Choroid plexus epithelial cell (primary cell): ENCODE measurements around the gene TMEM141.
"Not testable (repeated sequence)": the region's sequence is repeated elsewhere in the genome, so short reads cannot be mapped to it uniquely, and the experiment has no call there.

Experiments used
- DNase-seq: peaks from one replicate; pipeline ENCODE4 v3.0.0-alpha.2; 2010; ENCODE audit warnings: low read depth
- H3K4me3 ChIP-seq: 2 replicates; pipeline ENCODE4 v1.5.1; 2011; ENCODE audit warnings: low read depth, mild to moderate bottlenecking, control low read depth, low read length, moderate library complexity
- TF ChIP-seq, protein P1 (sequence below): conservative IDR thresholded peaks from 2 replicates; pipeline ENCODE4 v1.5.1; 2011; ENCODE audit warnings: low read depth, mild to moderate bottlenecking, control low read depth, inconsistent platforms, low read length, moderate library complexity

The TMEM141 gene

DNA sequence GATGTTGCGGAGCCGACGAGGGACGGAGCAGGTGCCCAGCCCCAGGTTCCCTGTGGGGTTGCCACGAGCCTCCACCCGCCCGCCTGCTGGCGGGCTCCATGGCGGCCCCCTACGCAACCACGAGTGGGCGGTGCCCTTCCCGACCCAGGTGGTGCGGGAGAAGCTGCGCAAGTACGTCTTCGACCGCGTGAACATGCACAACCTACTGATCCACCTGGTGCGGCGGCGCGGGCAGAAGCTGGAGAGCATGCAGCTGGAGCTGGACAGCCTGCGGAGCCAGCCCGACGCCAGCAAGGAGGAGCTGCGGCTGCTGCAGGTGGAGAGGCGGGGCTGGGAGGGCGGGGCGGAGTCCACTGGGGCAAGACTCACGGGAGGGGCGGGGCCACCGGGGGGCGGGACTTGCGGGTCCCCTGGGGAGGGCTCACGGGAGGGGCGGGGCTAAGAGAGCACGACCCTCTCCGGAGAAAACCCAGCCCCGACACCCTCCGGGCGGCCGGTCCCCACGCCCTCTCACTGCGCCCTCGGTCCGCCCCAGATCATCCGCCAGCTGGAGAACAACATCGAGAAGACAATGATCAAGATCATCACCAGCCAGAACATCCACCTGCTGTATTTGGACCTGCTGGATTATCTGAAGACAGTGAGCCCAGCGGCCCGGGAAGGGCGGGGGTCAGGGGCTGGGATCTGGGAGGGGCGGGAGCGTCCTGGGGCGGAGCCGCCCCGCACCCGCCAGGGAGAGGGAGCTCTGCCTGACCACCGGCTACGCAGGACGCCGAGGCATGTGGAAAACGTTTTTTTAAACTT lies 8.9 kb downstream of the TMEM141 start:
- H3K4me3 ChIP-seq, result no peak overlapping the region
- peak; percentile 62 for DNase-seq
- TF ChIP-seq, protein P1, sequence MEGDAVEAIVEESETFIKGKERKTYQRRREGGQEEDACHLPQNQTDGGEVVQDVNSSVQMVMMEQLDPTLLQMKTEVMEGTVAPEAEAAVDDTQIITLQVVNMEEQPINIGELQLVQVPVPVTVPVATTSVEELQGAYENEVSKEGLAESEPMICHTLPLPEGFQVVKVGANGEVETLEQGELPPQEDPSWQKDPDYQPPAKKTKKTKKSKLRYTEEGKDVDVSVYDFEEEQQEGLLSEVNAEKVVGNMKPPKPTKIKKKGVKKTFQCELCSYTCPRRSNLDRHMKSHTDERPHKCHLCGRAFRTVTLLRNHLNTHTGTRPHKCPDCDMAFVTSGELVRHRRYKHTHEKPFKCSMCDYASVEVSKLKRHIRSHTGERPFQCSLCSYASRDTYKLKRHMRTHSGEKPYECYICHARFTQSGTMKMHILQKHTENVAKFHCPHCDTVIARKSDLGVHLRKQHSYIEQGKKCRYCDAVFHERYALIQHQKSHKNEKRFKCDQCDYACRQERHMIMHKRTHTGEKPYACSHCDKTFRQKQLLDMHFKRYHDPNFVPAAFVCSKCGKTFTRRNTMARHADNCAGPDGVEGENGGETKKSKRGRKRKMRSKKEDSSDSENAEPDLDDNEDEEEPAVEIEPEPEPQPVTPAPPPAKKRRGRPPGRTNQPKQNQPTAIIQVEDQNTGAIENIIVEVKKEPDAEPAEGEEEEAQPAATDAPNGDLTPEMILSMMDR, result no peak

DNA sequence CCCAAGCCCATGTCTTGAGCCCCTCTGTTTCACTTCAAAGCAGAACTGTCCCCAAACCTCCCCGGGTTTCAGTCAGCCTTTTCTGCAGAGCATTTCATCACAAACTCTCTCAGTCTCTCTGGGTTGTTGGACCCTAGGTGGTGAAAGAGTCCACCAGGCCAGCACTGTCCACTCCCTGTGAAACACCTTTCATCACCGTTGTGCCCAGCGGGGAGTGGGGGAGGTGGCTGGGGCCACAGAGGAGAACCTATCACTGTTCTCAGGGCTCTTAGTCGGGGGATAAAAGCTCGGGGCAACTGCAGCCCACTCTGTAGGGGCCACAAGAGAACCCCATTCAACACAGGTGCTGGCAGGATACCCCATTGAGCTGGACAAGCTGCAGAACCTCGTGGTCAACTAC lies 11.2 kb downstream of the TMEM141 start:
- TF ChIP-seq, protein P1, result no peak
- H3K4me3 ChIP-seq, result no peak overlapping the region
- DNase-seq, result no peak

DNA sequence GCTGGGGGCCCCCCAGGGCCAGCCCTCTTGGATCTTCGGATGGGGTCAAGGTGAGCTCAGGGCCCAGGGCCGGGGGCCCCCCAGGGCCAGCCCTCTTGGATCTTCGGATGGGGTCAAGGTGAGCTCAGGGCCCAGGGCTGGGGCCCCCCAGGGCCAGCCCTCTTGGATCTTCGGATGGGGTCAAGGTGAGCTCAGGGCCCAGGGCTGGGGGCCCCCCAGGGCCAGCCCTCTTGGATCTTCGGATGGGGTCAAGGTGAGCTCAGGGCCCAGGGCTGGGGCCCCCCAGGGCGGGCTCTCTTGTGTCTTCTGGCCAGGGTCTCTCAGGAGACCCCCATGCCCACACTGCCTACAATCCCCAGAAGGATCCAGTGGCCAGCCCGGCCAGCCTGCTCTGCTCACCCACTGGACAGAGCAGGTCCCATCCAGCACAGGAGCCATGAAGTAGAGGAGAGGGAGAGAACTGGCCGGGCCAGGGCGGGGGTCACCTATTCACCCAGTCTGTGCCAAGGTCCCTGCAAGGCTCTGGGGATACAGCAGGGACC lies 11.9 kb downstream of the TMEM141 start:
- not testable (repeated sequence) for H3K4me3 ChIP-seq, DNase-seq

DNA sequence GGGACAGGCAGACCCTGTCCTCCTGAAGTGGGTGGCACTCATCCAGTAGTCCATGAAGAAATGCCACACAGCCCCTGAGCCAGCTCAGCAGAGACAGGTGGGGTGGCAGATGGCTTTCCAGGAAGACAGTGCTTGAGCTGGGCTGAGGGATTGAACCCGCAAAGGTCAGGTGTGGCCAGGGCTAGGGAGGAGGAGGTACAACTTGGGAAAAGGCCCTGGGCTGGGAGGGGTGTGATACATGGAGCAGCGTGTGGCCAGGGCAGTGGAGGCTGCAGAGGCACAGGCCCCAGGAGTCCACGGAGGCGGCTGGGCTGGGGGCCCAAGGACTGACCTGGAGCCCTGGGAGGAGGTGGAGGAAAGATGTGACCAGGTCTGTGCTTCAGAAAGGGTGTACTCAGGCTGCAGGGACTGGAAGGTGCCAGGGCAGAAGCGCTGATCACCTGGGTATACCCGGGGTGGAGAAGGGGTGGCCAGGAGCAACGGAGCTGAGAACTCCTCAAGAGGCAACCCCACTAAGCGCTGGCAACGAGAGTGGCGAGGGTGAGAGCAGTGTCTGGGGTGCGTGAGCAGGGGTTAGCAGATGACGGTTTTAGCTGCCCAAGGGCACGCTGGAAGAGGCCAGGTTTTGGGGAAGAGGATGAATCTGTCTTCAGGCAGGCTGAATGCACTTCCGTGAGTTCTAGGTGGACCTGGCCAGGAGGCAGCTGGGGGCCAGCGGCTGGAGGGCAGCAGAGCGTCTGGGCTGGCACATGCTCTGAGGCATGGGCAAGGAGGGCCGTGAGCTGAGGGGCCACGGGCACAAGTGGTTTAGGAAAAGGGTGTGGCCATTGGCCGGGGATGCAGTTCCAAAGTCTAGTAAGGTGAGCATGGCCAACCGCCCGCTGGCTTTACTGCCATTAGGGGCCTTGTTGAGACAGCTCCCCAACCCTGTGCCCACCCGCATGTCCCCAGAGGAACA lies 12.7 kb downstream of the TMEM141 start:
- TF ChIP-seq, protein P1, result no peak
- no peak overlapping the region for H3K4me3 ChIP-seq
- no peak for DNase-seq

DNA sequence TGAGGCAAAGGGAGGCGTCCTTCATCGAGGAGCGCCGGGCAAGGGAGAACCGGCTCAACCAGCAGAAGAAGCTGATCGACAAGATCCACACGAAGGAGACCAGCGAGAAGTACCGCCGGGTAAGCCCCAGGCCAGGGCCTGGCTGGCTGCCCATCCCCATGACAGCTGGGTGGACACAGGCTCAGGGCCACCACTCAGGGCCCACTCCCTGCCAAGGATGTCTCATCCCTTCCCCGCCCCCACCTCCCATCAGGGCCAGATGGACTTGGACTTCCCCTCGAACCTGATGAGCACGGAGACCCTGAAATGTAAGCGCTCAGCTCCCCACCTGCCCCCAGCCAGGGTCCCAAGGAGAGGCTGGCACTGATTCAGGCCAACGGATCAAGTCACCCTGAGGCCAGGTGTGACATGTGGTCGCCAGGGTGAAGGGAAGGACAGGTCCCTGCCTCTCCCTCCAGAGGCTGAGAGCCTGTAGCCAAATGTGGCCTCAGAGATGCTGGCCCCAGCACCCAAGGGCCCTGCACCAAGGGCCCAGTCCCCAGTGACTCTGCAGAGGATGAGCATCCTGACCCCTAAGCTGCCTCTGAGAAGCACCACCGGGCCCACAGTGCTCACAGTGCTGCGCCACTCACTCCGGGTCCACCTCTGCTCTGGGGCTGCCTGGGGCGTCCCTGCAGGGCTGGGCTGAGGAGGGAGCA lies 13.5 kb downstream of the TMEM141 start:
- no peak overlapping the region for H3K4me3 ChIP-seq
- no peak for DNase-seq
- TF ChIP-seq, protein P1, result no peak

DNA sequence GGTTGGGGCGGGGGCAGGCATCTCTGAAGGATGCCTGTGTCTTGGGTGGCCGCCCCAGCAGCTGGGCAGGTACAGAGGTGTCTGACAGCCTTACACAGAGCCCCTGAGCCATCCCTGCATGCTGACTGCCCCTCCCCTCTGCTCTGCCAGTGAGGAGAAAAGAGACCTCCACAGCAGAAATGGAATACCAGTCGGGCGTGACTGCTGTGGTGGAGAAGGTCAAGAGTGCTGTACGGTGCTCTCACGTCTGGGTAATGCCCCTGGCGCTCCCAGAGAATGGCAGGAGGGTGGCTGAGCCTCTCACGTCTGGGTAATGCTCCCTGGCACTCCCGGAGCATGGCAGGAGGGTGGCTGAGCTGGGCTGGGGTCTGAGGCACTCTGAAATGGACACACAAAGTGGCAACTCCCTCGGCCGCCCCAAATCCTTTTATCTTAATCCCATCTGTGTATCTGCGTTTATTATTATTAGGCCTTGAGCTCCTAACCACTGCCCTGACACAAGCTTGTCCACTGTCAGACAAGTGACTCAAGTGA lies 14.1 kb downstream of the TMEM141 start:
- TF ChIP-seq, protein P1, result no peak
- DNase-seq, result no peak
- no peak overlapping the region for H3K4me3 ChIP-seq
